OCI-LY7 (cell line): ENCODE measurements around the gene KLHL7. TPM values are rescaled to one million over a fixed set of nuclear protein-coding genes. Genes with fewer than 3 reads are reported as not detected.

ENCODE experiments used
- BruUV-seq: library from RNA; stranded (reverse); fragments of 400-500 nt; replicated peaks from 2 replicates; lab custom pipeline; 2021; lab: Mats Ljungman, UMichigan
- CTCF ChIA-PET: fragments of 300-600 bp; sonication (Branson Sonifier 250); formaldehyde crosslinking; loops from one replicate; lab custom pipeline; 2022; ENCODE audit warnings: antibody characterized with exemption; ENCODE audit not compliant: unreplicated experiment; lab: Charles Lee
- POLR2A ChIA-PET: fragments of 300-600 bp; sonication (Branson Sonifier 250); formaldehyde crosslinking; loops from one replicate; lab custom pipeline; 2022; ENCODE audit warnings: antibody characterized with exemption; lab: Charles Lee
- DNase-seq: peaks from one replicate; pipeline ENCODE4 v3.0.0-alpha.2; 2015; ENCODE audit warnings: low spot score
- H2AFZ ChIP-seq: fragments of 200-600 bp; sonication (generic), shearing (Covaris generic); 2 replicates; pipeline ENCODE4 v1.6.1; 2014; ENCODE audit warnings: mild to moderate bottlenecking, antibody characterized with exemption, low read length, moderate library complexity
- H3K27ac ChIP-seq: fragments of 200-600 bp; sonication (generic); 2 replicates; pipeline ENCODE4 v1.5.1; 2014; ENCODE audit warnings: mixed run types, low read depth, mild to moderate bottlenecking, moderate library complexity, low read length, inconsistent platforms; ENCODE audit not compliant: poor library complexity, severe bottlenecking
- H3K36me3 ChIP-seq: fragments of 200-600 bp; sonication (generic); 2 replicates; pipeline ENCODE4 v1.6.1; 2014; ENCODE audit warnings: mild to moderate bottlenecking, antibody characterized with exemption, low read length, moderate library complexity, mixed read lengths; ENCODE audit not compliant: insufficient read depth
- H3K4me1 ChIP-seq: fragments of 200-600 bp; sonication (generic); 2 replicates; pipeline ENCODE4 v1.5.1; 2014; ENCODE audit warnings: mild to moderate bottlenecking, low read length; ENCODE audit not compliant: insufficient read depth, poor library complexity, severe bottlenecking
- H3K4me2 ChIP-seq: fragments of 200-600 bp; sonication (generic); 2 replicates; pipeline ENCODE4 v1.6.1; 2014; ENCODE audit warnings: mild to moderate bottlenecking, low read length
- H3K4me3 ChIP-seq: fragments of 200-600 bp; sonication (generic); 2 replicates; pipeline ENCODE4 v1.5.1; 2014; ENCODE audit warnings: mild to moderate bottlenecking, low read depth, low read length; ENCODE audit not compliant: poor library complexity, severe bottlenecking
- H3K79me2 ChIP-seq: fragments of 200-600 bp; sonication (generic); 2 replicates; pipeline ENCODE4 v1.6.1; 2016; ENCODE audit warnings: low read depth, mild to moderate bottlenecking, low read length, moderate library complexity, mixed read lengths; ENCODE audit not compliant: insufficient read depth
- H3K9me2 ChIP-seq: fragments of 200-600 bp; sonication (generic); 2 replicates; pipeline ENCODE4 v1.6.1; 2016; ENCODE audit warnings: mild to moderate bottlenecking, low read length, mixed read lengths; ENCODE audit not compliant: insufficient read depth
- H3K9me3 ChIP-seq: fragments of 200-600 bp; sonication (generic); 2 replicates; pipeline ENCODE4 v1.6.1; 2014; ENCODE audit warnings: mild to moderate bottlenecking, mixed run types, low read length, mixed read lengths
- H4K20me1 ChIP-seq: fragments of 200-600 bp; sonication (generic); 2 replicates; pipeline ENCODE4 v1.6.1; 2014; ENCODE audit warnings: mild to moderate bottlenecking, antibody characterized with exemption, low read length, moderate library complexity, mixed read lengths; ENCODE audit not compliant: insufficient read depth
- CTCF ChIP-seq: fragments of 200-600 bp; sonication (generic); conservative IDR thresholded peaks from 2 replicates; pipeline ENCODE4 v1.5.1; 2014; ENCODE audit warnings: mild to moderate bottlenecking, antibody characterized with exemption, low read length, moderate library complexity, mixed read lengths
- EZH2phosphoT487 ChIP-seq: fragments of 200-600 bp; sonication (generic); IDR thresholded peaks from 2 replicates; pipeline ENCODE4 v1.6.1; 2018; ENCODE audit warnings: low read depth, borderline replicate concordance, mild to moderate bottlenecking, mixed run types, antibody characterized with exemption, low read length, moderate library complexity, mixed read lengths
- intact Hi-C: fragments of 100-400 bp; cut with micrococcal nuclease; formaldehyde crosslinking; loops from one replicate; pipeline ENCODE4 v1.10.0; 2022; ENCODE audit not compliant: unreplicated experiment
- total RNA-seq, 2 experiments: library from RNA; depleted of rRNA in 1 of 2; stranded (reverse); fragments of >200 nt in 1 of 2; shearing (Covaris generic) in 1 of 2; gene quantifications; 2 replicates each; pipeline ENCODE4 v1.2.3, GENCODE V29; 2014 to 2022

Gene KLHL7
- total RNA-seq, 2 experiments from 2014 or later, result 24.4 to 30.2 TPM

DNA sequence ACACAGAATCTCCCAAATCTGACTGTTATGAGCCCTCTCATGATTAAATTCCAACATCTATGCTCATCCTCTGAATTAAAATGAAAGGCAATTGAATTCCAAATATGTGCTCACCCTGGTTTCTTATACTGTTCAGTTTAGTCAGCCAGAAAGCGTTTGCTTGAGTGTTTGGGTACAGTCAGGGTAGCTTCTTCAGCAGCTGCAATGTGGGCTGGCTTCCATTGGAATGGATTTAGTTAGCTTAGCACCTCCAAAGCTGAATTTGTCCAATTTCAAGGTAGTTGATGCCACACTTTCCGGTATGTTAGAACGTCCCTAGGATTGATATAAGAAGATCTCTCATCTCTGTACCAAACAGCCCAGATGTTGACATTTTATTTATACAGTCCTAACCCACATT lies 9.3 kb downstream of the KLHL7 start:
- Histone ChIP-seq H3K79me2 (peaks cover 5% of the 10 kb centered on the region; the same call in 1 of the 2 replicates), H3K9me3 (no peaks in the 10 kb centered on the region), H4K20me1 (no peaks in the 10 kb centered on the region), H3K4me2 (no peak overlapping the region), H3K4me1 (no peaks in the 10 kb centered on the region), H3K27ac (no peak overlapping the region), H3K4me3 (no peak overlapping the region), H3K36me3 (no peaks in the 10 kb centered on the region; the same call in 1 of the 2 replicates), H3K9me2 (no peaks in the 10 kb centered on the region), H2AFZ (no peak overlapping the region)
- CTCF ChIA-PET, result no interaction called here
- TF ChIP-seq EZH2phosphoT487 (no peak), CTCF (no peak)
- DNase-seq, result no peak
- intact Hi-C loops, result no loop called here
- BruUV-seq, result no TSS peak
- POLR2A ChIA-PET, result interaction anchor here (0.5 to 1.2 kb wide), 2 partner anchors 8 to 549 kb away, joined by 3 to 11 read pairs; no protein-coding TSS in a partner anchor

DNA sequence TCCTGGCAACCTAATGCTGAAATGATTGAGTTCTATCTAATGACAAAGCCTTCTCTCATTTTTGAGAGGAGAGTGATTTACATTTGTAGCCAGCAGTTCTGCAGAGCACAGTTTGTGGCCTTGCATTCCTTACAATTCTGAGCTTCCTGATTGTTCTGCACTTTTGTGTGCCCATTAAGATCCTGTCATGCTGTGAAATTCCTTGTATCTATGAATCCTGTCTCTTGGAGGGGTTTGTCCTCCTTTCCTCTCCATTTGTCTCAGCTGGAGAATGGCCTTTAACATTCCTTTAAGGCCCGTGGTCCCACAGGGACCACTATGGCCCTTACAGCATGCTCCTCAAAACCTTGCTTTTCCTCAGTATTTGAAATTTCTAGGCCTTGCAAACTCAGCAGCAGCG lies 10.4 kb downstream of the KLHL7 start:
- TF ChIP-seq EZH2phosphoT487 (no peak), CTCF (no peak)
- H3K9me2 ChIP-seq, result no peaks in the 10 kb centered on the region
- H3K9me3 ChIP-seq, result no peaks in the 10 kb centered on the region
- H4K20me1 ChIP-seq, result no peaks in the 10 kb centered on the region
- CTCF ChIA-PET, result no interaction called here
- no peak overlapping the region for H3K4me2 ChIP-seq
- POLR2A ChIA-PET, result interaction anchor here (0.7 to 2.5 kb wide), 3 partner anchors 9 to 59 kb away, joined by 3 to 12 read pairs (median 4); no protein-coding TSS in a partner anchor
- BruUV-seq, result no TSS peak
- H3K4me3 ChIP-seq, result no peak overlapping the region
- DNase-seq, result no peak
- no peak overlapping the region for H2AFZ ChIP-seq
- intact Hi-C loops, result no loop called here
- no peaks in the 10 kb centered on the region for H3K4me1 ChIP-seq
- H3K79me2 ChIP-seq, result no peaks in the 10 kb centered on the region
- H3K36me3 ChIP-seq, result no peaks in the 10 kb centered on the region
- H3K27ac ChIP-seq, result no peak overlapping the region

DNA sequence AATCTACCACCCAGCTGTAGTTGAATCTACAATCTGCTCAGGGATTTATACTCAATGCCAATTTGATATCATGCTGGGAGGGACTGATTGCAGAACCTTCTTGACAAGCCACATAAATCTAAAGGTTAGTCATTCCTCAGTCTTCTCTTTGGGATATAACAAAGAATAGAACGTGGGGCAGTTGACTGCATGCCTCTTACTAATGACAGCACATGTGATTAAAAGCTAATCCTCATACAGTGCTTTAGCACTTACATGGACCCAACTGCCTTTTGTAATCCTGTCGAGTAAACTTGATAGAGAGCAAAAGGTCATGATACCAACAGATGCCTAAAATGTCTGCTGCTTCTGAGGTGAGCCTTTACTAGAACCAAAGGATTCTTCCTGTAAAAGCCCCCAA lies 12.3 kb downstream of the KLHL7 start:
- BruUV-seq, result no TSS peak
- H2AFZ ChIP-seq, result no peak overlapping the region
- H3K27ac ChIP-seq, result no peak overlapping the region

More for the DNA sequence above, 12.3 kb downstream of the KLHL7 start:
- POLR2A ChIA-PET, result interaction anchor here (2.5 kb wide), 1 partner anchor 11 kb away, joined by 12 read pairs; no protein-coding TSS in a partner anchor
- 0 out of 2 replicates have a peak, but pooled peaks cover 4% of the 10 kb centered on the region for H4K20me1 ChIP-seq
- no peaks in the 10 kb centered on the region for H3K9me2 ChIP-seq
- CTCF ChIA-PET, result interaction anchor here (0.6 kb wide), 1 partner anchor 57 kb away, joined by 3 read pairs; no protein-coding TSS in a partner anchor
- H3K4me1 ChIP-seq, result no peaks in the 10 kb centered on the region
- no peak overlapping the region for H3K4me3 ChIP-seq
- intact Hi-C loops, result no loop called here
- H3K9me3 ChIP-seq, result no peaks in the 10 kb centered on the region
- no peak for DNase-seq
- no peak overlapping the region for H3K4me2 ChIP-seq
- TF ChIP-seq CTCF (no peak), EZH2phosphoT487 (no peak)
- H3K79me2 ChIP-seq, result no peaks in the 10 kb centered on the region
- H3K36me3 ChIP-seq, result no peaks in the 10 kb centered on the region
